ENCODE measurements around the gene PLEKHA8. TPM values are rescaled to one million over a fixed set of nuclear protein-coding genes. Genes with fewer than 3 reads are reported as not detected.

PLEKHA8 gene
- total RNA-seq, 1 donor: 13.8 TPM

DNA sequence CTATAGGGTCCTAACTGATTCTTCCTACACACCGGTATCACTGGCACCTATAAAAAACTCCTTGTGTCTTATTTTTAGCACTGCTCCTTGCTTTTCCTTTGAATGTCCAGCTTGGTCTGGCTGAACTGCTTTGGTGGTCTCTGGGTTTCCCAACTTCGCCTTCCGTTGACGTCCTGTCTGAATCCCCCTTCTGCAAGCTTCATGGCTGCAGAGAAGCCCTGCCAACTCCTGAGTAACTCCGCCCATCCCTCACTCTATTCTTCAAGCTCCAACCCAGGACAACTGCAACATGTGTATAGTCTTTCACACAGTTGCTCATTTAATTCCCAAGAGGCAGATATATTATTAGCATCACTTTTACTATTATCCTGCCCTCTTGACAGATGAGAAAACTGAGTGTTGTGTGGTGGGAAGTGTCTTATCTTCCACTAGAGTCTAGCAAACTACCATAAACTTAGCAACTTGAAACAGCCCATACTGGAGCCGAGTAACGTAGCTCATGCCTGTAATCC, 147.5 kb downstream of the PLEKHA8 start:
- DNase-seq (ENCODE audit: insufficient read length, low spot score, missing footprints): no peak
- H4K20me1 ChIP-seq (ENCODE audit: insufficient read depth, low read length): no peaks in the 10 kb centered on the region
- no peak overlapping the region for H3K27ac ChIP-seq (ENCODE audit: low read depth, low read length)
- H3K27me3 ChIP-seq (ENCODE audit: insufficient read depth, low read length): no peaks in the 10 kb centered on the region
- no peak overlapping the region for H3K4me2 ChIP-seq (ENCODE audit: insufficient read depth, low read length)
- H3K4me1 ChIP-seq (ENCODE audit: insufficient read depth, low read length): peaks cover 26% of the 10 kb centered on the region
- no peaks in the 10 kb centered on the region for H3K9me3 ChIP-seq (ENCODE audit: low read depth, low read length)
- no peak overlapping the region for H3K4me3 ChIP-seq (ENCODE audit: insufficient read depth, low read length)
- TF ChIP-seq, protein P1, sequence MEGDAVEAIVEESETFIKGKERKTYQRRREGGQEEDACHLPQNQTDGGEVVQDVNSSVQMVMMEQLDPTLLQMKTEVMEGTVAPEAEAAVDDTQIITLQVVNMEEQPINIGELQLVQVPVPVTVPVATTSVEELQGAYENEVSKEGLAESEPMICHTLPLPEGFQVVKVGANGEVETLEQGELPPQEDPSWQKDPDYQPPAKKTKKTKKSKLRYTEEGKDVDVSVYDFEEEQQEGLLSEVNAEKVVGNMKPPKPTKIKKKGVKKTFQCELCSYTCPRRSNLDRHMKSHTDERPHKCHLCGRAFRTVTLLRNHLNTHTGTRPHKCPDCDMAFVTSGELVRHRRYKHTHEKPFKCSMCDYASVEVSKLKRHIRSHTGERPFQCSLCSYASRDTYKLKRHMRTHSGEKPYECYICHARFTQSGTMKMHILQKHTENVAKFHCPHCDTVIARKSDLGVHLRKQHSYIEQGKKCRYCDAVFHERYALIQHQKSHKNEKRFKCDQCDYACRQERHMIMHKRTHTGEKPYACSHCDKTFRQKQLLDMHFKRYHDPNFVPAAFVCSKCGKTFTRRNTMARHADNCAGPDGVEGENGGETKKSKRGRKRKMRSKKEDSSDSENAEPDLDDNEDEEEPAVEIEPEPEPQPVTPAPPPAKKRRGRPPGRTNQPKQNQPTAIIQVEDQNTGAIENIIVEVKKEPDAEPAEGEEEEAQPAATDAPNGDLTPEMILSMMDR (IDR thresholded peaks at IDR 0.05; ENCODE audit: extremely low read depth, low read depth, low read length): no peak
- no peak overlapping the region for H2AFZ ChIP-seq (ENCODE audit: low read length)
- H3K79me2 ChIP-seq (ENCODE audit: insufficient read depth, low read length): no peaks in the 10 kb centered on the region
- no peaks in the 10 kb centered on the region for H3K36me3 ChIP-seq (ENCODE audit: insufficient read depth, low read length)

DNA sequence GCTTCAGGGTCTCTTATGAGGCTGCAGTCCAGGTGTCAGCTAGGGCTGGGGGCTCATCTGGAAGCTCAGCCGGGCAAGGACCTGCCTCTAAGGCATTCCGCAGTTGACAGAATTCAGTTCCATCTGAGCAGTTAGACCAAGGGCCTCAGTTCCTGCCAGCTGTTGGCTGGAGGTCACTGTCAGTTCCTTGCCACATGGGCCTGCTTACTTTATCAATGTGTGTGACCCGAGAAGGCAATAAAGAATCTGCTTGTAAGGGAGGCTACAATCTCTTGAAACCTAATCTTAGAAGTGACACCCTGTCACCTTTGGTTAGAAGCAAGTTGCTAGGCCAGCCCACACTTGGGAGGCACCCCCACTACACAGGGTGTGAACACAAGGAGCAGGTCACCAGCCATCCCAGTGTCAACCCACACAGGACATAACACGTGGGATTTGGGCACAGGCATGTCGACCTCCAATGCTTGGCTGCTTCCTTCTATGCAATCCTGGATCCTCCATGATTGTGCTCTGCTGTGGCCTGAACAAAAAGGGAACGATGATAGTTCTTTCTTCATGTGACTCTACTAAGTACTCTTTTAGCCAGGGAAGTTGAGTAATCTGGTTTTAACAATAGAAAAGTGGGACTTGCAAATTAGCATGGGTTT, 148.4 kb downstream of the PLEKHA8 start:
- no peak overlapping the region for H3K27ac ChIP-seq (ENCODE audit: low read depth, low read length)
- H3K79me2 ChIP-seq (ENCODE audit: insufficient read depth, low read length): no peaks in the 10 kb centered on the region
- no peak overlapping the region for H3K4me3 ChIP-seq (ENCODE audit: insufficient read depth, low read length)
- no peaks in the 10 kb centered on the region for H3K36me3 ChIP-seq (ENCODE audit: insufficient read depth, low read length)
- no peak overlapping the region for H3K4me2 ChIP-seq (ENCODE audit: insufficient read depth, low read length)
- TF ChIP-seq, protein P1 (IDR thresholded peaks at IDR 0.05; ENCODE audit: extremely low read depth, low read depth, low read length): no peak
- H3K4me1 ChIP-seq (ENCODE audit: insufficient read depth, low read length): peaks cover 22% of the 10 kb centered on the region
- H3K9me3 ChIP-seq (ENCODE audit: low read depth, low read length): no peaks in the 10 kb centered on the region
- H4K20me1 ChIP-seq (ENCODE audit: insufficient read depth, low read length): no peaks in the 10 kb centered on the region
- no peaks in the 10 kb centered on the region for H3K27me3 ChIP-seq (ENCODE audit: insufficient read depth, low read length)
- no peak overlapping the region for H2AFZ ChIP-seq (ENCODE audit: low read length)
- DNase-seq (ENCODE audit: insufficient read length, low spot score, missing footprints): no peak

DNA sequence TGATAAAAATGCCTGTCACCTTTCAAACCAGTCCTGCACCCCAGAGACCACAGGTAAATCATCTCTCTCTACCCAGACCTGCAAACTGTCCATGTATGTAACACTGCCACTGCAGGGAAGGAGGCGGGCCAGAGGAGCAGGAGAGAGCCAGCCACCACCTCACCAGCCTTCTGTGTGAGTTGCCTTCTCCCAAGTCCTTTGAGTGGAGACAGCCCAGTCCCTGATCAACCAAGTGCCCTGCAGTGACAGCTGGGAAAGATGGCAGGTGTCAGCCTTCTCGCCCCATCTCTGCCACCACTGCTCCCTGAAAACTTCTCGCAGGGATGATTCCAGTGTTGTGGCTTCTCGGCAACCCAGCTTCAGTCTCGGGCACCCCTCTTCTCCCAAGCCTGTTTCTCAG, 149.0 kb downstream of the PLEKHA8 start:
- no peak for DNase-seq (ENCODE audit: insufficient read length, low spot score, missing footprints)
- no peak overlapping the region for H3K4me2 ChIP-seq (ENCODE audit: insufficient read depth, low read length)
- TF ChIP-seq, protein P1 (IDR thresholded peaks at IDR 0.05; ENCODE audit: extremely low read depth, low read depth, low read length): no peak
- peaks cover 16% of the 10 kb centered on the region for H3K4me1 ChIP-seq (ENCODE audit: insufficient read depth, low read length)
- H3K79me2 ChIP-seq (ENCODE audit: insufficient read depth, low read length): no peaks in the 10 kb centered on the region
- H3K36me3 ChIP-seq (ENCODE audit: insufficient read depth, low read length): no peaks in the 10 kb centered on the region
- H3K27me3 ChIP-seq (ENCODE audit: insufficient read depth, low read length): no peaks in the 10 kb centered on the region
- H3K9me3 ChIP-seq (ENCODE audit: low read depth, low read length): no peaks in the 10 kb centered on the region
- no peak overlapping the region for H2AFZ ChIP-seq (ENCODE audit: low read length)
- no peak overlapping the region for H3K27ac ChIP-seq (ENCODE audit: low read depth, low read length)
- no peaks in the 10 kb centered on the region for H4K20me1 ChIP-seq (ENCODE audit: insufficient read depth, low read length)
- no peak overlapping the region for H3K4me3 ChIP-seq (ENCODE audit: insufficient read depth, low read length)

DNA sequence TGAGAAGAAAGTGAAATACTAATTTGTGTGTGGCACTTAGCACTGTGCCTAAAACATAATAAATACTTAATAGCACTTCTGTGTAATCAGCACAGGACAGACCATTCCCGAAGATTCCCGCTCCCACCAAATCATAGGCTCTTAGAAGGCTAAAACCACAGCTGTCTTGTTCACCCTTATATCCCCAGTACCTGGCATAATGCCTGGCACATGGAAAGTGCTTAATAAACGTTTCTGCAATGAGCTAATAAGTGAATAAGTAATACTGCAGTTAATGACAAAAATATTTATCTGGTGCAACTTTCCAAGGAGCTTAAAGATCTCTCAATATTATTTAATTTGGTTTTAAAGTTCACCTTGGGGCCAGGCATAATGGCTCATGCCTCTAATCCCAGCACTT, 149.8 kb downstream of the PLEKHA8 start:
- no peaks in the 10 kb centered on the region for H4K20me1 ChIP-seq (ENCODE audit: insufficient read depth, low read length)
- no peak for DNase-seq (ENCODE audit: insufficient read length, low spot score, missing footprints)
- no peak overlapping the region for H3K27ac ChIP-seq (ENCODE audit: low read depth, low read length)
- H3K4me2 ChIP-seq (ENCODE audit: insufficient read depth, low read length): no peak overlapping the region
- no peak overlapping the region for H2AFZ ChIP-seq (ENCODE audit: low read length)
- H3K4me1 ChIP-seq (ENCODE audit: insufficient read depth, low read length): peaks cover 9% of the 10 kb centered on the region
- H3K4me3 ChIP-seq (ENCODE audit: insufficient read depth, low read length): no peak overlapping the region
- H3K79me2 ChIP-seq (ENCODE audit: insufficient read depth, low read length): no peaks in the 10 kb centered on the region
- TF ChIP-seq, protein P1 (IDR thresholded peaks at IDR 0.05; ENCODE audit: extremely low read depth, low read depth, low read length): no peak
- no peaks in the 10 kb centered on the region for H3K27me3 ChIP-seq (ENCODE audit: insufficient read depth, low read length)
- no peaks in the 10 kb centered on the region for H3K9me3 ChIP-seq (ENCODE audit: low read depth, low read length)
- no peaks in the 10 kb centered on the region for H3K36me3 ChIP-seq (ENCODE audit: insufficient read depth, low read length)

All from osteoblast (primary cell).